Skin of body (tissue), 2 donors: ENCODE data around the gene REPS2. TPM values are rescaled to one million over a fixed set of nuclear protein-coding genes. Genes with fewer than 3 reads are reported as not detected.
"Not testable (repeated sequence)": the region's sequence is repeated elsewhere in the genome, so short reads cannot be mapped to it uniquely, and the experiment has no call there.

ENCODE experiments used
- DNase-seq: peaks from one replicate; lab custom pipeline; 2025; lab: John Stamatoyannopoulos, UW
- total RNA-seq: library from RNA; depleted of rRNA; stranded (reverse); fragments of >200 nt; gene quantifications from one replicate; pipeline ENCODE4 v1.2.3, GENCODE V29; 2014

REPS2 gene
- total RNA-seq: 6.9 TPM

DNA sequence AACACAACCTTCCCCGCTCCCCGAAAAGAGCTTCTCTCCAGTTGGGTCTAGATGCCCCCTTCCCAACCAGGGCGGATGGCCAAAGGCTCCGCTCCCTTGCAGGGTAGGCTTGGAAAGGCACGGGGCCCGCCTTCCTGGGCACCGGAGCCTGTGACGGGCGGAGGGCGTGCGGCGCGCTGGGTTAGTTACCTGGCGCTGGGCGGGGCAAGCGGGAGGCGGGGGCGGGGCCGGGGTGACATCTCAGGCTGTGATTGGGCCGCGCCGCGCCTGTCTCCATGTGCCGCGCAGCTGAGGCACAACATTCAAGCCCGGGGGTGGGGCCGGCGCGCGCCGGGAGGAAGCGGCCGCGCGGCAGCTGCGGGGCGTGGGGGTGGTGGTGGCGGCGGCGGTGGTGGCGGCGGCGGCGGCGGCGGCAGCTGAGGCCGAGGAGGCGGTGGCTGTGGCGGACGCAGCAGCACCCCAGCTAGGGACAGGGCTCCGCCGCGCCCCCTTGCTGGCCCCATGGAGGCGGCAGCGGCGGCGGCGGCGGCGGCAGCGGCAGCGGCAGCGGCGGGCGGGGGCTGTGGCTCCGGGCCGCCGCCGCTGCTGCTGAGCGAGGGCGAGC, at the start of gene REPS2:
Gene REPS2 (plus strand): TSS at position 298 of the 604 bp plus-strand sequence. CDS start 204 bp downstream, at position 502.
- peak; percentile 2 for DNase-seq

DNA sequence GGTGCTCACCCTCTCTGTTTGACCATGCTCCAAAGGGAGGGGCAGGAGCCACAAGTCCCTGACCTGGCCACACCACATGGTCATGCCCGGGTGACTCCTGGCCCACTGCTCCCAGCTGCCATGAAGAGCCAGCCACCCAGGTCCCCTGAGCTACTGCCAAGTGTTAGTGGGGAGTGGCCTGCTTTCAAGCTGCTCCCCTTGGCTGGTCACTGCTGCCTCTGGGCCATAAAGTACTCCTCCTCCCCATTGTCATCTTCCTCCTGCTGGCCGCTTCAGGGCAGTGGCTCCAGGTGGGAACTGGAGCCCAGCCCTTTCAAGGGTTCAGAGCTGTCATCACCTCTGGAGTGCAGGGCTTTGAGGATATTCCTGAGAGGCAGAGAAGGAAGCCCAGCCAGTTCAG, 49.0 kb upstream of the REPS2 start:
- no peak for DNase-seq

DNA sequence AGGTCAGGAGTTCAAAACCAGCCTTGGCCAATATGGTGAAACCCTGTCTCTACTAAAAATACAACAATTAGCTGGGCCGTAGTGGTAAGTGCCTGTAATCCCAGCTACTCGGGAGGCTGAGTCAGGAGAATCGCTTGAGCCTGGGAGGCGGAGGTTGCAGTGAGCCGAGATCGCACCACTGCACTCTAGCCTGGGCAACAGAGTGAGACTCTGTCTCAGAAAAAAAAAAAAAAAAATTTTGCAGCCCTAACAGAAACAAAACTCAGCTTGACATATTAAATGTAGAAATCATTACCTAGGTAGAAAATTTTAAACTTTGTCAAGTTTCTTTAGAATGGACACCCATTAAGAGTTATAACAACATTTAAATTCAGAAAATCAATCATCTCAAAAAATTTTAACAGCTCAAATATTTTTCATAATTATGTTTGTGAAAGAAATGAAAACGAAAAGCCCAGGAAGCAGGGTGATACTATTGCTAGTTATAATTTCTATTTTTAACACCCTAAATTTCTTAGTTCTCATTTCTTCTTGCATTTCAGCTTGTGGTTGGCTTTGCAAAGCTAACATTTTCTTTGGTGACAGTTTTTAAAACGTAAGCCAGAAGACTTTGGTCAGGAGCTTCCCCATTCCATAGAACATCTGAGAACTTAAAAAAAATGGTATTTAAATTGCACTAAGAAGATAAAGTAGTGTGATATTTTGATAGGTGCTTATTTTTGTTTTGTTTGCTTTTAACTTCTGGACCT, 43.0 kb upstream of the REPS2 start:
- DNase-seq: no peak

DNA sequence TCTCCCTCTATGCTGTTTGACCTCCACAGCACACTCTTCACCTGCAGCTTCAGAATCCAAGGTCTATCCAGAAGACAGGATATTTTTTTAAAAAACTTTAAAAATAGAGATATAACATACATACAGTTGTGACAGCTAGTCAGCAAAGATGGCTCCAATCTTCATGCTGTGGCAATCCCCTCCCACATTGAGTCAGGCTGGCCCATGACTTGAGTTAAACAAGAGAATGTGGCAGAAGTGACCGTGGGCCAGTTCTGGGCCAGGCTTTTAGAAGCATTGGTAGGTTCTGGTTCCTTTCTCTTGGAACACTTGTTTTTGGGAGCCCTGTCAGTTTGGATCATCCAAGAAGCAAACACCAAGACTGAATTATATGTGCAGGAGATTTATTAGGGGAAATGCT, 36.1 kb upstream of the REPS2 start:
- no peak for DNase-seq

DNA sequence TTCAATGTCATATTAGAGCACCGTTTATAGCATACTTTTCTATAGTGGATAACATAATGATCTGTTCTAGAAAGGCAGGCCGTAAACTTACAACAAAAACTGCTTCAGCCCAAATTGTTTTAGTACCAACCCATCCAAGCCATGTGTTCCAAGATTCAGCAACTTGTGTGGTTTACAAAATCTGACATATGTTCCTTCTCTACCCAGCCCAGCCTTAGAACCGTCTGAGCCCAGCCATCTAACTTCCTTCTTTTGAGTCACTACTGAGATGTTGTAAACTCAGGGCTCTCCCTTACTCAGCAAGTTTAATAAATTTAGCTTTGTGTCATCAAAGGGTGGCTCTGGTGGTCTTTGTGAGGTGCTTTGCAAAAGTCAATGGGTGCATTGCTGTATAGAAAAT, 32.4 kb upstream of the REPS2 start:
- peak; percentile 4 for DNase-seq

DNA sequence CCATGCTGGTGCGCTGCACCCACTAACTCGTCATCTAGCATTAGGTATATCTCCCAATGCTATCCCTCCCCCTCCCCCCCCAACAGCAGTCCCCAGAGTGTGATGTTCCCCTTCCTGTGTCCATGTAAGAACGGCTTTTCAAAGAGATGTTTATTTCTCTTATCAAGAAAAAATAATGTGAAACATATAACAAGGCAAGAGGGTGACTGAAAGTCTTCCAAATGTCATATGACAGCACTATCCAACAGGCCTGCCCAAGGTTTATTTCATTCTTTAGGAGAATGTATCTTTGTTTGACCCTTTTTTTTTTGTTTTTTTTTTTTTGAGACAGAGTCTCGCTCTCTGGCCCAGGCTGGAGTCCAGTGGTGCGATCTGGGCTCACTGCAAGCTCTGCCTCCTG, 29.9 kb upstream of the REPS2 start:
- no peak for DNase-seq

DNA sequence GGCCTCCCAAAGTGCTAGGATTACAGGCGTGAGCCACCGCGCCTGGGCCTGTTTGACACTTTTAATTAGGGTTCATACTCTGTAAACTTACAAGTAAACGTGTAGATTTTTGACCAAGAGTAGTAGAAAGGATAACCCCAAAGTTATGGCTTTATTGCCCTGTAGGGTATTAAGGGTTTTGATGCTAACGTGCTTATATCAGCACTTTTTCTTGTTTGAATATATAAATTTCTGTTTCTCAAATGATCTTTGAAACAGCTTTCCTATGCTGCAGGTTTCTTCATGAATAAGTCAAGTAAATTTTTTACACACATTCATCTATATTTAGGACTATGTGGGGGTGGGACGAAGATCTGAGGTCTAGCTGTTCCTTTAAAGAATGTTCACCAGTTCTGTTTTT, 29.3 kb upstream of the REPS2 start:
- no peak for DNase-seq

DNA sequence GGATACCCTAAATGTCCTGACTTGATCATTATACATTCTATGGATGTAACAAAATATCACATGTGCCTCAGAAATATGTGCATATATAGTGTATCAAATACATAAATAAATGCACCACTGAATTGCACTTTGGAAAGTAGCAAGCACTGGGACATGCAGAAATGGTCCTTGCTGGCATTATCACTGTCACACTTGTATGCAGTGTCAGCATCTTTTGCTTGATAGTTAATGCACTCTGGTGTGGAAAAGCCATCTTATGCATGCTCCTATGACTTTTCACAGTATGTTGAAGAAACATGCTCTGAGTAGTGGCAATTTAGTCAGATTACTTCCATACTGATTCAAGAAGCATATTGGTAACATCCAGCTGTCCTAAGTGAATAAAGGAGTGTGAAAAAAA, 27.5 kb upstream of the REPS2 start:
- DNase-seq: no peak

DNA sequence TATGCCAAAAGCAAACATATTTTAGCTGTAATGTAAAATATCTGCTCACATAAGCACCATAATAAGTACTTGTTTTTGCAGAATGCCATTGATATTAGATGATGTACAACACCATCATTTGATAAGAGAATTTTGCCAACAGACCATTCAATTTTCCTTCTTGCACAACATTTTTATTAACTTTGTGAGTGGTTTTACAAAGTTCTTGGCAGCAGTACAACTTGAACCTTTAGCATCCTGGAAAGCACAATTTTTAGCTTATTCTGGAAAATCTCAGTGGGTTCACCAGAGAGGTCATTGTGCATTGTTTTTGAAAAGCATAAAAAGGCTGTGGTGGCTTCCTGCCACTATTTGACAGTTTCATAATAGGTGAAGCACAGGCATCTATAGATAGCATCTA, 26.4 kb upstream of the REPS2 start:
- peak; percentile 68 for DNase-seq

DNA sequence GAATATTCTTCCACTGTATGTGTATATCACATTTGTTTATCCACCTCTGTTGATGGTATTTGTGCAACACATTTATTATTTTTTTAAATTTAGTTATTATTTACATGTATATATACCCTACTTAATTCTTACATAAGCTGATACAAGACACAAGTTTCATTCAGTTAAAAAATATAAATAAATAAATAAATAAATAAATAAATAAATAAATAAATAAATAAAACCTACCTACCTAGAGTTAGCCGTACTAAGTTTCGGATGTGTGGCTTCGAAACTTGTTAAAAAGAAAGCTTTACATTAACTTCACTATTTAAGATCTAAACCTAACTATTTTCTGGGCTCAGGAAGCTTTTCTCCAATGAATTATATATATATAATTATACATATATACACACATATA, 23.3 kb upstream of the REPS2 start:
- DNase-seq: no peak

DNA sequence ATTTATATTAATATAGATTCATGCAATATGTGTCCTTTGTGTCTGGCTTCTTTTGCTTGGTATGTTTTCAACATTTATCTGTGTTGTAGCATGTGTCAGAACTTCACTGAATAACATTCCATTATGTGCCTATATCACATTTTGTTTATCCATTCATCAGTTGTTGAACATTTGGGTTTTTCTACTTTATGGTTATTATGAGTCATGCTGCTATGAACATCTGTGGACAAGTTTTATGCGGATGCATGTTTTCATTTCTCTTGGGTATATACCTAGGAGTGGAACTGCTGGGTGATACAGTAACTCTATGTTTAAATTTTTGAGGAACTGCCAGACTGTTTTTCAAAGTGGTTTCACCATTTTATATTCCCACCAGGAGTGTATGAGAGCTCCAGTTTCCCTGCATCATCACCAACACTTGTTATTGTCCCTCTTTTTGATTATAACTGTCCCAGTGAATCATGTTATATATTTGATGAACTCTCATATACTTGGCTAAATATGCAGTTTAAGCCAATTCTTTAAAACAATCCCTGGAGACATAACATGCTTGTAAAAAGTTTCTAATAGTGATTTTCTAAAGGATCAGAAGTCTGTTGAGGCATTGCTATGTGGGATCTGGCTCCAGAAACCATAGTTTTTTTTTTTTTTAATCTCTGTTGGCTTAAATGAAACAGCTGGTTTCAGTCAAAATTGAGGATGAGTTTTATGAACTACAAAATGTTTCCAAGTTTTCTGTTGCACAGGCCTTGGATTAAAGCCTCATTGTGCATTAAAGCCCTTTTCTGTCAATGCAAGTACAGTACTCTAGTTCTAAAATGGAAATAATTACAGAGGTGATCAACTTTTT, 21.6 kb upstream of the REPS2 start:
- peak; percentile 93 for DNase-seq

DNA sequence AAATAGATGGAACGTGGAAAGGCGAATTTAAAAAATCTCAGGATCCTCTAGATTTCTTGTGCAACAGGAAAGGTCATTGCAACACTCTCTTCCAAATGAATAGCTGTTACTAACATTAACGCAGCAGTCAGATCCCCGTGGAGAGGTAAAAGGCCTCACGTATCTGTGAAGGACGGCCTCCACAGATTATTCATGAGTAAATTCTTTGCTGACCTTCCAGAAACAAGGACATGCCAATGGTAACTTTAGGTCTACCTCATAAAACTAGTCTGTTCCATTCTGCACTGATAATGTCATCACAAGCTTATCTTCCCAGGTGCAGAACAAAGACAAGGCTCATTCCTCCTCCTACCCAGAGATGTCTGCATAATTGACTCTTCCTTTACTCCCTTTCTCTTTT, 16.1 kb upstream of the REPS2 start:
- DNase-seq: no peak

DNA sequence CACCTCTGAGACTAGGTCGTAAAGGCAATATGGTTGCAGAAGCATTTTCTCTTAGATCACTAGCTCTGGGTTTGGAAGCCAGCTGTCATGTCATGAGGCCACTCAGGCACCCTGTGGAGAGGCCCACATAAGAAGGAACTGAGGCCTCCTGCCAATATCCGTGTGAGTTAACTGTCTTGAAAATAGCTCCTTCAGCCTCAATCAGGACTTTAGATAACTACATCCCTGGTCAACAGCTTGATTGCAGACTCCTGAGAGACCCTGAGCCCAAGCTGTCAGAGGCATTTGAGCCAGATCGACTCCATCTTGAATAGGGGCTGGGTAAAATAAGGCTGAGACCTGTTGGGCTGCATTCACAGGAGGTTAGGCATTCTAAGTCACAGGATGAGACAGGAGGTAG, 15.1 kb upstream of the REPS2 start:
- DNase-seq: no peak

DNA sequence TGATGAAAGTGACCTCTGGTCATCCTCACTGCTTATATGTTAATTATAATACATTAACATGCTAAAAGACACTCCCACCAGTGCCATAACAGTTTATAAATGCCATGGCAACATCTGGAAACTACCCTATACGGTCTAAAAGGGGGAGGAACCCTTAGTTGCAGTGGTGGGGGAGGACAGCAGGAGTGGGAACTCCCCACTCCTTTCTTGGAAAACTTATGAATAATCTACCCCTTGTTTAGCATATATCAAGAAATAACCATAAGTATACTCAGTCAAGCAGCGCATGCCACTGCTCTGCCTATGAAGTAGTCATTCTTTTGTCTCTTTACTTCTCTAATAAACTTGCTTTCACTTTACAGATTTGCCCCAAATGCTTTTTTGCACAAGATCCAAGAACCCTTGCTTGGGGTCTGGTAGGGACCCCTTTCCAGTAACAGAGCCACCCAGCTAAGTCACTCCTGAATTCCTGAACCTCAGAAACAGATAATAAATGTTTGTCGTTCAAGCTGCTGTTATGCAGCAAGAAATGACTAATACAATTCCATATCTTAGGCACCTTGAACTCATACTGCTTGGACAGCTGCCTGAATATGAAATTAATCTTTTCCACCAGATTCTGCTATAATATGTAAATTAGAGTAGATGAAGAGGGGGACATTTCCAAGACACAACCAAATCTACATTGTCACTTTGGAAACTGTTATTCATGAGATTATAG, 14.4 kb upstream of the REPS2 start:
- no peak for DNase-seq

DNA sequence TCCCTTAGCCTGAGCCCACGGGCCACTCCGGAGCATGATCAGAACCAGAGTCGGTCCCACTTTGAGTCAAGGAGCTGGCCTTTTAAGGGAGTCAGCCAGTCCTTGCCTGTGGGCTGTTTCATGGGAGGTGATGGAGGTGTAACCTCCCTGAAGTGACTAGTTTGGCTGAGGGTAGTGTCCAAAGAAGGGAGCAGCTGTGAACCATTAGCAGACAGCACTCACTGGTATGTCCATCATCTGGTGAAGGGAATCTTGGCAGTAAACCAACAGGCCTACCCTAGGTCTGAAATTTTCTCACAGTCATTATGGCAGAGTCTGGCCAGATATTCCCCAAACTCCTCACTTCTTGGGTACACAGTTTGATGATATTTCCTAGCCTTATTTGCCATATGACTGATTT, 12.3 kb upstream of the REPS2 start:
- no peak for DNase-seq

DNA sequence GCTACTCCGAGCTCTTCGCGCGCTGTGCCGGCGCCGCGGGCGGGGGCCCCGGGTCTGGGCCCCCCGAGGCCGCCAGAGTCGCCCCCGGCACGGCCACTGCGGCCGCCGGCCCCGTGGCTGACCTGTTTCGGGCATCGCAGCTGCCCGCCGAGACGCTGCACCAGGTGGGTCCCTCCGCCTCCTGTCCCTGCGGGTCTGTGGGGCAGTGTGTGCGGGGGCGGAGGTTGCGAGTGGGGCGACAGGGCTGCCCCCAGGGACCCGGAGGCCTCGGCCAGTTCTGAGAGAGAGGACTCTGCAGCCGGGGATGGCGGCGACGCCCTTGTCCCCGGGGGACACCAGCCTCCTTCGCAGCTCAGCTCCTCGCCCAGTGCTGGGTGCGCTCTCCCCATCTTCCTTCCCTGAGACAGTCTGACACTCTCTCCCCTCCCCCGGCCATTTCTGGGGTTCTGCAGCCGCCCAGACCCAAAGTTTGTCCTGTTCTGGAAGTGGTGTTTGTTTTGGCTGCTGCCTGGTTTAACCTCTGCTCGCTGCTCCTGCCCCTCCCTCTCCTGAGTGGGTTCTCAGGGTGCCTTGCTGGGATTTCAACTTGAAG, 609 bp downstream of the REPS2 start:
- no peak for DNase-seq

DNA sequence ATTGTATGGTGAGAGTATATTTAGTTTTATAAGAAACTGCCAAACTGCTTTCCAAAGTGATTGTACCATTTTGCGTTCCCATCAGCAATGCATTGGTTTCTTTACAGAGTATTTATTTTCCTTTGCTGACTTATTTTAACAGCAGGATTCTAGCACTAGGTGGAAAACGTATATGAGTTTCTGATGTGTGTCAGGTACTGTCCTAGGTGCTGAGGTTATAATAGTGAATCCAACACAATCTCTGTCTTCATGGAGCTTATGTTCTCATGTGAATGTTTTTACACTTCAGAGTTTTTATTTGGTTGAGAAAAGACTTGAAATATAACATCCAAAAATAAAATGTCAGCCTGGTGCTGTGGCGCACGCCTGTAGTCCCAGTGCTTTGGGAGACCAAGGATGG, 4.0 kb downstream of the REPS2 start:
- no peak for DNase-seq

DNA sequence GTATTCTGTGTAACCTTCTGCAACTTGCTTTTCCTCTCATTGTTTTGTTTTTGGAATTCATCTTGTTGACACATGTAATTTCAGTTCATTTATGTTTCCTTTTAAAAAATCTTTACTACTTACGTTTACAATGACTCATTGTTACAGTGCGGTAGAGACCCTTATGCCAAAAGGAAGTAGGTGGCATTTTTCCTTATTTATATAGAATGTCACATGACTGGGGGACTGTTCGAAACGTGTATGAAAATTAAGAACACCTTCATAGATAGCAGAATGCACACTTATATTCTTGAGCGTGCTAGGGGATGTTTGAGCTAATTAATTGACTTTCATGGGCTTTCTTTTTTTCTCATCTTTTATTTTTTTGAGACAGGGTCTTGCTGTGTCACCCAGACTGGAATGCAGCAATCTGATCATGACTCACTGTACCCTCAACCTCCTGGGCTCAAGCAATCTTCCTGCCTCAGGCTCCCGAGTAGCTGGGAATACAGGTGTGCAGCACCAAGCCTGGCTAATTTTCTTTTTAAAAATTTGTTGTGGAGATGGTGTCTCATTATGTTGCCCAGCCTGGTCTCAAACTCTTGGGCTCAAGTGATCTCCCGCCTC, 7.3 kb downstream of the REPS2 start:
- no peak for DNase-seq

DNA sequence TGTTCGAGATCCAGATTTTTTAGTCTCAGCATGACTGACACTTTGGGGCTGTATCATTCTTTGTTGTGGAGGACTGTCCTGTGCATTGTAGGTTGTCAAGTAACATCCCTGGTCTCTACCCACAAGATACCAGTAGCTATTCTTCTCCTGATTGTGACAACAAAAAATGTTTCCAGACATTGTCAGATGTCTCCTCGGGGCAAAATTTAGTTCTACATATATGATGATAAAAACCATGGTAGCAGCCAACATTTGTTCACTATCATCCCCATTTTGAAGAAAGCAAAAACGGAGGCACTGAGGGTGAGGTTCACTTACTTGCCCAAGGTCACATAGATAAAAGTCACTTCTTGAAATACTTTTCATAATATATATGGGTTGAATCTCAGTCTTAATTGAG, 11.3 kb downstream of the REPS2 start:
- DNase-seq: no peak

DNA sequence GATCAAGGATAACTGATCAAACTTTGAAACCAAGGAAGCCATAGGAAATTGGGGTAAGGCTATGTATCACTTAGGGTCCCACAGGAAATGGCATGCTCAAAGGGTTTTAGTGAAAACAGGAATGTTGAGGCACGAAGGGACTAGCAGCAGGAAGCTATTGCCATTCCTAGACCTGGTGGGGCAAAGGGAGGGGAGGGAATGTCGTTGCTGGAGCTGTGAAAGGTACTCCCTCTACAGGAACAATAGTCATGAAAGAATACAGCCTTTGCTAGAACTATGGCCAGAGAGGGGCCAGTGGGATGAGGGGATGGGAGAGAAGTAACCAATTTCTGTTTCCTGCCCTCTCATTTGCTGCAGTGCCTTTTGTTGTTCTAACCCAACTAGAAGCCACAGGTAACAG, 11.9 kb downstream of the REPS2 start:
- no peak for DNase-seq

DNA sequence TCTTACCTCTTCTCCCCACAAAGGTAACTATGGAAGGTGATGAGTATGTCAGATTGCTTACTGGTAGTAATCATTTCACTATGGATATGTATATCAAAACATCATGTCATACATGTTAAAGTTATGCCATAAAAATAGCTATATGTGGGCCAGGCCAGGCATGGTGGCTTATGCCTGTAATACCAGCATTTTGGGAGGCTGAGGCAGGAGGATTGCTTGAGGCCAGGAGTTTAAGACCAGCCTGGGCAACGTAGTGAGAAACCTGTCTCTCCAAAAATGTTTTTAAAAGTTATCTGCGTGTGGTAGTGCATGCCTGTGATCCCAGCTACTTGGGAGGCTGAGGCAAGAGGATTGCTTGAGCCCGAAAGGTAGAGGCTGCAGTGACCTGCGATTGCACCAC, 16.2 kb downstream of the REPS2 start:
- DNase-seq: not testable (repeated sequence)
